GM12865 (cell line): Measurements from ENCODE around the gene NXPH4.

Experiments
- DNase-seq: peaks from one replicate; pipeline ENCODE4 v3.0.0; 2010; ENCODE audit warnings: low read depth
- H3K4me3 ChIP-seq: 2 replicates; pipeline ENCODE4 v1.5.1; 2011; ENCODE audit warnings: mild to moderate bottlenecking, low read depth, low read length, control low read depth
- CTCF ChIP-seq: IDR thresholded peaks from 2 replicates; pipeline ENCODE4 v1.5.1; 2011; ENCODE audit warnings: low read length, control low read depth, low read depth, inconsistent platforms; ENCODE audit not compliant: insufficient read depth; ENCODE audit errors: missing control alignments

NXPH4 gene

GRCh38 chr12:57171668-57172067 is 44.9 kb upstream of the NXPH4 start:
- no peak overlapping the region for H3K4me3 ChIP-seq
- no peak for DNase-seq
- TF ChIP-seq CTCF = no peak

GRCh38 chr12:57173089-57173488 is 43.5 kb upstream of the NXPH4 start:
- no peak for DNase-seq
- peak; percentile 69 for TF ChIP-seq CTCF
- H3K4me3 ChIP-seq = no peak overlapping the region

- no peak for DNase-seq
- no peak overlapping the region for H3K4me3 ChIP-seq
- no peak for TF ChIP-seq CTCF
Measured at GRCh38 chr12:57173683-57174082, 42.9 kb upstream of the NXPH4 start.

GRCh38 chr12:57175428-57176138 is 41.0 kb upstream of the NXPH4 start:
- no peak overlapping the region for H3K4me3 ChIP-seq
- DNase-seq = peak; percentile 56
- peak; percentile 64 for TF ChIP-seq CTCF

GRCh38 chr12:57176139-57176477 is 40.5 kb upstream of the NXPH4 start:
- no peak overlapping the region for H3K4me3 ChIP-seq
- TF ChIP-seq CTCF = no peak
- DNase-seq = no peak

- no peak for TF ChIP-seq CTCF
- H3K4me3 ChIP-seq = no peak overlapping the region
- no peak for DNase-seq
Measured at GRCh38 chr12:57176846-57177245, 39.7 kb upstream of the NXPH4 start.

GRCh38 chr12:57177354-57177753 is 39.2 kb upstream of the NXPH4 start:
- H3K4me3 ChIP-seq = no peak overlapping the region
- no peak for TF ChIP-seq CTCF
- no peak for DNase-seq
